Neural cell (in vitro differentiated cells): Measurements from ENCODE around the gene MAGI2.

Experiments
- CTCF ChIP-seq: fragments of 450-650 bp; IDR thresholded peaks from 2 replicates; pipeline ENCODE4 v1.5.1; 2014; ENCODE audit warnings: antibody characterized with exemption, mild to moderate bottlenecking, moderate library complexity; ENCODE audit not compliant: poor library complexity, severe bottlenecking
- POLR2AphosphoS5 ChIP-seq: IDR thresholded peaks from 2 replicates; pipeline ENCODE4 v1.6.1; 2012
- RAD21 ChIP-seq: fragments of 450-650 bp; conservative IDR thresholded peaks from 2 replicates; pipeline ENCODE4 v1.6.1; 2014; ENCODE audit warnings: antibody characterized with exemption, mild to moderate bottlenecking, moderate library complexity
- TAF1 ChIP-seq: IDR thresholded peaks from 2 replicates; pipeline ENCODE4 v1.6.1; 2012; ENCODE audit warnings: low read depth

GRCh38 chr7:78675511-78675910, 778.0 kb downstream of the MAGI2 start:
- TF ChIP-seq CTCF (no peak), POLR2AphosphoS5 (no peak), TAF1 (no peak), RAD21 (no peak)
